ENCODE data around the gene AAGAB.

DNA sequence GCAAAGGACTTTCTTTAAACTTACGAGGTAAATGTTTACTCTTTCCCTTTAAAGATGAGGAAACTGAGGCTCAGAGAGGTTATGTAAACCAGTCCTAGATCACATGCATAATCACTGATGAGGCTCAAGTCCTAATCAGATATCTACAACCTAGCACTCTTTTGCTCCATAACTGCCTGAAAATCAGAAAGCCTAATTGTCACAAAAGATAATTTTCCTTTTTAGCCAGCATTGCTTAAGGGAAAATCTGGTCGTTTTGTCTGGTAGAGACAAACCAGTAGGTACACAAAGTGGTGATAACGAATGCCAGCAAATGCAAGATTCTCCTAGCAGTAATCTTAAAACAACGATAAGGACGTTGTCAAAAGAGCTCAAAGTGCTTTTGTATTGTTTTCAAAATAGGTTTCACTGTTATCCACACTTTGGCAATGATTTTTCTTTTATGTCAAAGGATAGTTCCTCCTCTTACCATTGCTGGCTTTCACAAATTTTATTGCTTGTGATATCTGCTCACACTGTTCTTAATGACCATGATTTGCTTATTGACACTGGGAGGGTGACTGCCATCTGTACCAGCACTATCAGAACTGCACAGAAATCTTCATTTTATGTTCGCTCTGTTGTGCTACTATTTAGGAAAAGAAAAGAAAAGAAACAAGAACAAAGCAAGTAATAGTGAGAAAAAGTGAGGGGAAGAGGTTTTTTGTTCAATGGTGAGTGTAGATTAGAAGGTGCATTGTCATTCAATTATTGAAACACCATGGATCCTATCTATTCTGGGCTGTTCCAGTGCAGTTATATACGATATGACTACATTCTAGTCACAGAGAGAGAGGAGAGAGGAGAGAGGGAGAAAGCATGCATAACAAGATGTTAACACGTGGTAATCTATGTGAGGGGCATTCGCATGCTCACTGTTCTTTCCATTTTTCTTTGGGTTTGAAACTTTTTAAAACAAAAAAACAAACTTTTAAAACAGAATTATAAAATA is 13.8 kb upstream of the AAGAB start:
- TF ChIP-seq, protein P1, sequence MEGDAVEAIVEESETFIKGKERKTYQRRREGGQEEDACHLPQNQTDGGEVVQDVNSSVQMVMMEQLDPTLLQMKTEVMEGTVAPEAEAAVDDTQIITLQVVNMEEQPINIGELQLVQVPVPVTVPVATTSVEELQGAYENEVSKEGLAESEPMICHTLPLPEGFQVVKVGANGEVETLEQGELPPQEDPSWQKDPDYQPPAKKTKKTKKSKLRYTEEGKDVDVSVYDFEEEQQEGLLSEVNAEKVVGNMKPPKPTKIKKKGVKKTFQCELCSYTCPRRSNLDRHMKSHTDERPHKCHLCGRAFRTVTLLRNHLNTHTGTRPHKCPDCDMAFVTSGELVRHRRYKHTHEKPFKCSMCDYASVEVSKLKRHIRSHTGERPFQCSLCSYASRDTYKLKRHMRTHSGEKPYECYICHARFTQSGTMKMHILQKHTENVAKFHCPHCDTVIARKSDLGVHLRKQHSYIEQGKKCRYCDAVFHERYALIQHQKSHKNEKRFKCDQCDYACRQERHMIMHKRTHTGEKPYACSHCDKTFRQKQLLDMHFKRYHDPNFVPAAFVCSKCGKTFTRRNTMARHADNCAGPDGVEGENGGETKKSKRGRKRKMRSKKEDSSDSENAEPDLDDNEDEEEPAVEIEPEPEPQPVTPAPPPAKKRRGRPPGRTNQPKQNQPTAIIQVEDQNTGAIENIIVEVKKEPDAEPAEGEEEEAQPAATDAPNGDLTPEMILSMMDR (IDR thresholded peaks at IDR 0.05) = no peak
- no peak for TF ChIP-seq POLR2A (IDR thresholded peaks at IDR 0.05)
